BLaER1 treated with 17β-estradiol and CSF1 and Interleukin-3, amounts not matched to agents 10 nM and 100 nM (cell line): ENCODE measurements around the gene ALK.

ENCODE experiments used
- H3K27ac ChIP-seq, 11 experiments: shearing (Covaris generic); formaldehyde crosslinking; 2 replicates each; pipeline ENCODE4 v1.8.1; 2022
- H3K27me3 ChIP-seq, 11 experiments: shearing (Covaris generic); formaldehyde crosslinking; 2 replicates each; pipeline ENCODE4 v1.8.1; 2022
- H3K36me3 ChIP-seq, 11 experiments: shearing (Covaris generic); formaldehyde crosslinking; 2 replicates each; pipeline ENCODE4 v1.8.1; 2022
- H3K4me1 ChIP-seq, 10 experiments: shearing (Covaris generic); formaldehyde crosslinking; 2 replicates each; pipeline ENCODE4 v1.8.1; 2022
- H3K4me2 ChIP-seq, 11 experiments: shearing (Covaris generic); formaldehyde crosslinking; 2 replicates each; pipeline ENCODE4 v1.8.1; 2022
- H3K4me3 ChIP-seq, 10 experiments: shearing (Covaris generic); formaldehyde crosslinking; 2 replicates each; pipeline ENCODE4 v1.8.1; 2022
- H3K9ac ChIP-seq, 11 experiments: shearing (Covaris generic); formaldehyde crosslinking; 2 replicates each; pipeline ENCODE4 v1.8.1; 2022
- H3K9me3 ChIP-seq, 11 experiments: shearing (Covaris generic); formaldehyde crosslinking; replicated peaks in 1 of 11; 2 replicates each; pipeline ENCODE4 v1.8.1; 2022
- H4K20me1 ChIP-seq, 11 experiments: shearing (Covaris generic); formaldehyde crosslinking; 2 replicates each; pipeline ENCODE4 v1.8.1; 2022
- Cebpa-rat ChIP-seq, 11 experiments: shearing (Covaris generic); IDR thresholded peaks; 2 replicates each; pipeline ENCODE4 v1.8.1; 2022

Gene ALK

DNA sequence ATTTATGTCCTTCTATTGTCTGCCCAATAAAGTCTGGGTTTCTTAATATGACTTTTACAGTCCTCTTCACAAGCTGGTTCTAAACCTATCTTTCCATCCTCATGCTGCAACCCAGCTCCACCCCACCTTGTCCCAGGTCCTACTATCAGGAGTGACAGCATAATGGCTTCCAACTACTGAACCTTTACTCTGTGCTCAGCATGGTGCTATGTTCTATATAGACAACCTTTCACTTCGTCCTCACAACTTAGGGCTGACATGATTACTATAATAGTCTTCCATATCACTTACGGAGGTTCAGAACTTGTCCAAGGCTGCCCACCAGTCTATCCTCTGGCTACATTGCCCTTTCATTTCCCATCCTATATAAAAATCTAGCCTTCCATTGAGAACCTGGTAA, 256.8 kb downstream of the ALK start:
- H3K36me3 ChIP-seq = no peaks in the 10 kb centered on the region
- no peaks in the 10 kb centered on the region for H3K27me3 ChIP-seq
- H4K20me1 ChIP-seq = no peaks in the 10 kb centered on the region
- no peak overlapping the region for H3K4me2 ChIP-seq
- TF ChIP-seq Cebpa-rat (IDR thresholded peaks at IDR 0.05) = no peak
- H3K4me3 ChIP-seq = no peak overlapping the region
- H3K9me3 ChIP-seq = peaks cover 3 to 15% (median 10%) of the 10 kb centered on the region in 11 experiments; a peak in 18 of 22 replicates
- H3K9ac ChIP-seq = no peak overlapping the region
- H3K4me1 ChIP-seq = peaks cover 0 to 9% (median 0%) of the 10 kb centered on the region in 10 experiments; a peak in 1 of 20 replicates
- H3K27ac ChIP-seq = no peak overlapping the region

DNA sequence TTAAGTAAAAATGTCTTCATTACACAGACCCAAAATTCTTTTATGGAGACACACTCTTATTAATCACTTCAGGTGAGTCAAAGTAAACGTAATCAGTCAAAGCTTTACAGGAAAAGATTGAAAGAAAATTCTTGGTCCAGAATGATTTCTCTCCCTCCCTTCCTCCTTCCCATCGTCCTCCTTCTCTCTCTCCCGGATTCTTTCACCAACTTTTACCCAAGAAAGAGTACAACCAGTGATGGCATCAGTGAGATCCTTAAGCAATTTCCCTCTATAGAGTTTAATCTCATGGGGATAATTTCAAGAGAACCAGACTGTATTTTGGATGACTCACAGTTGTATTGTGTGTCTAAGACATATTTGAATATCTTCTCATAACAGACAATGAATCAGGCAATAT, 258.1 kb downstream of the ALK start:
- TF ChIP-seq Cebpa-rat (IDR thresholded peaks at IDR 0.05) = no peak
- Histone ChIP-seq H4K20me1 (no peaks in the 10 kb centered on the region), H3K27me3 (no peaks in the 10 kb centered on the region), H3K9ac (no peak overlapping the region), H3K9me3 (peaks cover 0 to 2% (median 0%) of the 10 kb centered on the region in 11 experiments; a peak in 3 of 22 replicates), H3K27ac (no peak overlapping the region), H3K4me1 (peaks cover 0 to 9% (median 0%) of the 10 kb centered on the region in 10 experiments; a peak in 1 of 20 replicates), H3K4me3 (no peak overlapping the region), H3K4me2 (no peak overlapping the region), H3K36me3 (no peaks in the 10 kb centered on the region)

DNA sequence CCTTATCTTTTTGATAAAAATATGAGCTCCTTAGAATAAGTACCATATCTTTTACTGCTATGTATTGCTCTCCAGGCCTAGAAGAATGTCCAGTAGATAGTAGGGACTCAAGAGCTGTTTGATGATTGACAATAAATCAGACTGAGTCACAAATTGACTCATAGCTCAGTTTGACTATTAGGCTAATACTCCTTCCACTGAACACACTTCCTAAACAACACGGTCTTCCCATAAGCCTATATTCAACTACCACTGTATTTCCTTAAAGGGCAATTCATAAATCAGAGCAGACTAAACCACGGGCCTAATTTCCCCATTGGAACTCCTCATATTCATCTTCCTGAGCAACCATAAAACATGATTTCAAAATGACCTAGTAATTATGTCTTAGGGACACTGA, 258.5 kb downstream of the ALK start:
- Histone ChIP-seq H3K4me1 (peaks cover 0 to 7% (median 0%) of the 10 kb centered on the region in 10 experiments; a peak in 1 of 20 replicates), H4K20me1 (no peaks in the 10 kb centered on the region), H3K4me2 (no peak overlapping the region; a peak in 1 of 22 replicates), H3K27ac (no peak overlapping the region), H3K27me3 (no peaks in the 10 kb centered on the region), H3K9me3 (no peaks in the 10 kb centered on the region), H3K4me3 (no peak overlapping the region), H3K9ac (no peak overlapping the region), H3K36me3 (no peaks in the 10 kb centered on the region)
- no peak for TF ChIP-seq Cebpa-rat (IDR thresholded peaks at IDR 0.05)

DNA sequence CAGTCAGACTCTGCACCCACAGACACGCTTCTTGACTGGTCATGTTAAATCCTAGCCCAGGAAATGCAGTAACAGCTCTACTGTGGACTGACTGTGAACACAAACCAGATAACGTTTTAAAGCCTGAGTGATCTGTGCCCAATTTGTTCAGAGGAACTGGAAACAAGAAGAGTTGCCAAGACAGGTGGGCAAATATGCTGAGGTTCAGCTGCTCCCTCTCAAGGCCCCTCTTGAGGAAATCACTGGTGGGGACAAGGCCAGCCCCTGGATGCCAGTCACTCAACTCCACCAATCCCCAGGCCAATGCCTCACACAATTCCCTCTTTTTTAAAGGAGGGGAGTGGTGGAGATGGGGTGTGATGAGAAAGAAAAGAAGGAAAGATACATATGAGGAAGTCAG, 261.2 kb downstream of the ALK start:
- H3K27ac ChIP-seq = no peak overlapping the region
- H3K4me2 ChIP-seq = no peak overlapping the region
- no peak overlapping the region for H3K4me3 ChIP-seq
- H4K20me1 ChIP-seq = no peaks in the 10 kb centered on the region
- no peaks in the 10 kb centered on the region for H3K9me3 ChIP-seq
- no peaks in the 10 kb centered on the region for H3K36me3 ChIP-seq
- no peak for TF ChIP-seq Cebpa-rat (IDR thresholded peaks at IDR 0.05)
- H3K9ac ChIP-seq = no peak overlapping the region
- no peaks in the 10 kb centered on the region for H3K27me3 ChIP-seq
- H3K4me1 ChIP-seq = no peaks in the 10 kb centered on the region

DNA sequence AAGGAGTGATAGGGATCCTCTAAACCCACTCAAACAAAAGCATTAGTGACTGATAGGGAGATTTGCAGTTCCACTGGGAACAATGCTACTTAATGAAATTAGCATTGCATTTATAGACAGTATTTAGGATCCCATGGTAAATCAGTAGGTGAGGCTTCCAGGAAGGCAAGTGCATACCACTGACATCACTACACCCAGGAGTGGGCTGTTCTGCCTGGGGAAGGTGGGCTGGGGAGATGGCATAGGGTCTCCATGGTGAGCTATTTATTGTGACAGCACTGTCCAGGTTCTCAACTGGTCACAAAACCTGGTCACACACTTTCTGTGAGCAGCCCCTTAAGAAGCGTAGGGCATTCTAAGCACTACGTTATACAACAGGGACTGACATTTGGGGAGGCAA, 262.2 kb downstream of the ALK start:
- Histone ChIP-seq H3K27ac (no peak overlapping the region), H3K4me3 (no peak overlapping the region), H3K36me3 (no peaks in the 10 kb centered on the region), H3K4me1 (no peaks in the 10 kb centered on the region), H3K9me3 (no peaks in the 10 kb centered on the region), H3K4me2 (no peak overlapping the region), H4K20me1 (no peaks in the 10 kb centered on the region), H3K27me3 (no peaks in the 10 kb centered on the region), H3K9ac (no peak overlapping the region)
- no peak for TF ChIP-seq Cebpa-rat (IDR thresholded peaks at IDR 0.05)

DNA sequence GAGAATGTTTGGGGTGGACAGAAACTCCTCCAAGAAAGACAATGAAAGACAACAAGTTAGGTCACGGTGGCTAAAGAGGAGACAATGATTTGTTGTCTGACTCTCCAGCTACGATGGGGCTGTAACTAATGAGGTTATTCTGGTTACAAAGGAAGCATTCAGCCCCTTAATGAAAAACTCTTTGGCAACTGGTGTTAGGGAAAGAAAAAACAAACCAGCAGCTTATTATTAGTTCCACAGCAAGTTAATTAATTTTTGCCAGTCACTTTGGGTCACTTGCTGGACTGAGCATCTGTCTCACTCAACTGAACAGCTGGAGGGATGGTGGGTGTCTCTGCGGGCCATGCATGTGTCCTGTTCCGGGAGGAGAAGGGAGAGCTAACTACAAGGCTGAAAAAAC, 263.7 kb downstream of the ALK start:
- no peaks in the 10 kb centered on the region for H3K9me3 ChIP-seq
- no peak overlapping the region for H3K4me3 ChIP-seq
- no peak overlapping the region for H3K4me2 ChIP-seq
- no peaks in the 10 kb centered on the region for H3K27me3 ChIP-seq
- no peaks in the 10 kb centered on the region for H3K36me3 ChIP-seq
- H3K9ac ChIP-seq = no peak overlapping the region
- H4K20me1 ChIP-seq = no peaks in the 10 kb centered on the region
- TF ChIP-seq Cebpa-rat (IDR thresholded peaks at IDR 0.05) = no peak
- no peak overlapping the region for H3K27ac ChIP-seq
- H3K4me1 ChIP-seq = no peaks in the 10 kb centered on the region

DNA sequence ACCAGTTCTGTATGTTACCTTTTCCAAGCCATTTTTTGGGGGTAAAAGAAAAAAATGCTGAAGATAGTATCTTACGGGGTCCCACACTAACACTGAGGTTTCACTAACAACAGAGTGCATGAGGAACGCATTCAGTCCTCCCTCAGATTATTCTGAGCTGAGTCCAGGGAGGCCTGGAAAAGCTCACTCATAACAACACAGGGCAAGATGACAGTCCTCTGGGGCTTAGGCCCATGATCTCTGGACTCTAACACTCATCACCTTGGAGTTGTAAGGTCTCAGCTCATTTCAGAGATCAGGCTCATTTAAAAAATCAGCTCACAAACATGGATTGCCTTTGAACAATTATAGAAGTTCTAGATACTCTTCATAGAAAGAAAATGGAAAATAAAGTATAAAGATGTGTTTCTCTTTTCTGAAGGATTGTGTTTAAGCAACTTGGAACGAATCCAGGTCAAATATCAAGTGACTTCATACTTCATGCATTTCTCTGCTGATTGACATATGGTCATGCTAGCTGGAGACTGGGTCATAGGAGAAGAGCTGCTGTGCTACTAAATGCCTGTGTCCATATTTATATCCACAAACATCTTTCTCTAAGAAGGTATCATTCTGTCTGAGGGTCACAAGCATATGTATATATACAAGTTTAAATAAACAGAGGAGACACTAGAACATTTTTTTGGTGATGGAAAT, 265.8 kb downstream of the ALK start:
- no peak for TF ChIP-seq Cebpa-rat (IDR thresholded peaks at IDR 0.05)
- H3K4me2 ChIP-seq = no peak overlapping the region

DNA sequence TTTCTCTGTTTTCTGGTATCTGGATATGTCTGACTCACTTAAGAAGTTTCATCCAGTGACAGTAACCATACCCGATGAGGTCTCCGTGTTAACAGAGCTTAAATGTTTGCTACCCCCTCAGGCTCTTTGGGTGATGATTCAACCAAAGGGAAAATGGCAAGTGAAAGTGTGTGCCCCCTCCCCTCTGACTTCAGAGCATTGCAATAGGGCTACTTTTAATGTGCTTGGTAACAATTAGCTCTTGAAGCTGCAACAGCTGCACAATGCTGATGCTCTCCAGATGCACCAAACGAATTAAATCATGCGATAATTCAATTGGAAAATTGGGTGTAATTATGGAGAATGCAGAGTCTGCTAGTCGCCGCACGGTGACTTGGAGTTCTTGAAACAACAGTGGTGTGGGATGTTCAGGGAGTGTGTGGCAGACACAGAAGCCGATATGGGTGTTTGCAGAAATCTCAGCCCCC, 270.7 kb downstream of the ALK start:
- no peak for TF ChIP-seq Cebpa-rat (IDR thresholded peaks at IDR 0.05)
- H3K9ac ChIP-seq = no peak overlapping the region
- H3K4me1 ChIP-seq = no peaks in the 10 kb centered on the region
- H3K4me2 ChIP-seq = no peak overlapping the region
- no peaks in the 10 kb centered on the region for H3K36me3 ChIP-seq
- no peaks in the 10 kb centered on the region for H3K27me3 ChIP-seq
- peaks cover 16 to 29% (median 21%) of the 10 kb centered on the region in 11 experiments for H3K9me3 ChIP-seq
- no peaks in the 10 kb centered on the region for H4K20me1 ChIP-seq
- H3K4me3 ChIP-seq = no peak overlapping the region
- no peak overlapping the region for H3K27ac ChIP-seq

More for the DNA sequence above, 265.8 kb downstream of the ALK start:
- H3K9ac ChIP-seq = no peak overlapping the region
- no peaks in the 10 kb centered on the region for H3K4me1 ChIP-seq
- H3K27me3 ChIP-seq = no peaks in the 10 kb centered on the region
- H3K4me3 ChIP-seq = no peak overlapping the region
- no peaks in the 10 kb centered on the region for H3K9me3 ChIP-seq
- H4K20me1 ChIP-seq = no peaks in the 10 kb centered on the region
- no peaks in the 10 kb centered on the region for H3K36me3 ChIP-seq
- H3K27ac ChIP-seq = no peak overlapping the region

DNA sequence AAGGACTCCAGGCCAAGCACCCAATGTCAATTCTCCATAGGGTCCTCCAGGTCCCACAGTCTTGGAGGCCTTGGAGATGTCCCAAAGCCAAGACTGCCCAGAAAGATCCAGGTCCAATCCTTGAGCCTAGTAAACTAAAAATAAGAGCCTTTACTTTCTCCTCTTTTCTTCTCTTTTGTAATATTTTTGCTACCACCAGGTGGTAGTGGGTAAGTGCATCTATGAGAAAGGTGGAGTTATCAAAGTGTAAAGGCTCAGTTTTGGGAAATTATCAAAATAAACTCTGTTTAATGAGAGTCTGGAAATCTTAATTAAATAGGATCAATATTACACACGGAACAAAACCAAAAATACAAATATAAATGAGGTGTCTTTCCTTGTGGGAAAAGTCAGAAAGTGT, 276.4 kb downstream of the ALK start:
- Histone ChIP-seq H3K27me3 (no peaks in the 10 kb centered on the region), H3K9ac (no peak overlapping the region), H3K27ac (no peak overlapping the region), H3K9me3 (peaks cover 16 to 27% (median 21%) of the 10 kb centered on the region in 11 experiments), H4K20me1 (no peaks in the 10 kb centered on the region), H3K36me3 (no peaks in the 10 kb centered on the region), H3K4me1 (no peaks in the 10 kb centered on the region), H3K4me3 (no peak overlapping the region), H3K4me2 (no peak overlapping the region)
- no peak for TF ChIP-seq Cebpa-rat (IDR thresholded peaks at IDR 0.05)

DNA sequence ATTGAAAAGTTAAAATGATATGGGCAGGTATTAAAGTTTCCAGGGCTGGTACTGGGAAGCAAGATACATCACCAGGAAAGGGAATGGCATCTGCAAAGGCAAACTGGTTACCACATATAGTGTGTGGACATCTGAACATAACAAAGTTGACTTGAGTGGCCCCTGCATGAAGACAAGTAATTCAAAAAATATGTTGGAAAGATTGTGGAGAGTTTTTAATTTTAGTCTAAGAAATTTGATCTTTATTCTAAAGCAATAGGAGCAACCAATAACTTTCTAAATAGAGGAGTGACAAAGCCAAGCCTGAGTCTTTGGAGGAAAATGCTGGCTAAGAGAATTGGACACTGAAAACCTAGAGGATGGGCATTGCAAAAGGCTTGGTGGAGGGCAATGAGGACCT, 278.2 kb downstream of the ALK start:
- Histone ChIP-seq H4K20me1 (no peaks in the 10 kb centered on the region), H3K4me2 (no peak overlapping the region), H3K27me3 (no peaks in the 10 kb centered on the region), H3K27ac (no peak overlapping the region), H3K36me3 (no peaks in the 10 kb centered on the region), H3K9me3 (peaks cover under 1 to 9% (median 5%) of the 10 kb centered on the region in 11 experiments; a peak in 17 of 22 replicates), H3K4me1 (no peaks in the 10 kb centered on the region), H3K9ac (no peak overlapping the region), H3K4me3 (no peak overlapping the region)
- no peak for TF ChIP-seq Cebpa-rat (IDR thresholded peaks at IDR 0.05)
